GM12878 (cell line): Measurements from ENCODE around the gene IL17RA. TPM values are rescaled to one million over a fixed set of nuclear protein-coding genes. Genes with fewer than 3 reads are reported as not detected.

Source experiments
- PRDM15 ChIP-seq: fragments of 450-650 bp; formaldehyde crosslinking; IDR thresholded peaks from 2 replicates; pipeline ENCODE4 v1.4.0; 2020; ENCODE audit warnings: mild to moderate bottlenecking, moderate library complexity
- polyA plus RNA-seq, 11 experiments: library from polyadenylated mRNA; depleted of rRNA in 4 of 11; unstranded in 6 of 11; stranded (reverse) in 5 of 11; fragments of >200 nt; fragmentation: Nextera tagmentation in 4 of 11; fragmentation: Illumina TruSeq in 1 of 11; extraction: Ambion mirVana in 4 of 11; extraction: Trizol in 1 of 11; gene quantifications; 1 replicate in 1 of 11; 2 replicates in 10 of 11; pipeline versions ENCODE4 v1.2.1 to v1.2.3, GENCODE V29; 2011 to 2016; ENCODE audit warnings: inconsistent platforms in 2 of 11, missing spikeins in 2 of 11, low read depth in 1 of 11
- total RNA-seq, 4 experiments: library from RNA; depleted of rRNA in 3 of 4; stranded (reverse); fragments of >200 nt in 3 of 4; fragmentation: Illumina TruSeq in 1 of 4; extraction: Trizol in 1 of 4; gene quantifications; 2 replicates each; pipeline versions ENCODE4 v1.2.1 to v1.2.3, GENCODE V29; 2013 to 2021
- TF ChIP-seq, protein P1 (sequence below): fragments of 450-650 bp; IDR thresholded peaks from 2 replicates; pipeline ENCODE4 v1.6.1; 2016; ENCODE audit warnings: mild to moderate bottlenecking, moderate library complexity, borderline replicate concordance

Gene IL17RA
- total and polyA plus RNA-seq, 10 of the 15 experiments (the other 5 are each of a cell fraction or from before 2014, with no cell fraction given): 0.71 to 10.2 (median 4.2) TPM

- TF ChIP-seq, protein P1, sequence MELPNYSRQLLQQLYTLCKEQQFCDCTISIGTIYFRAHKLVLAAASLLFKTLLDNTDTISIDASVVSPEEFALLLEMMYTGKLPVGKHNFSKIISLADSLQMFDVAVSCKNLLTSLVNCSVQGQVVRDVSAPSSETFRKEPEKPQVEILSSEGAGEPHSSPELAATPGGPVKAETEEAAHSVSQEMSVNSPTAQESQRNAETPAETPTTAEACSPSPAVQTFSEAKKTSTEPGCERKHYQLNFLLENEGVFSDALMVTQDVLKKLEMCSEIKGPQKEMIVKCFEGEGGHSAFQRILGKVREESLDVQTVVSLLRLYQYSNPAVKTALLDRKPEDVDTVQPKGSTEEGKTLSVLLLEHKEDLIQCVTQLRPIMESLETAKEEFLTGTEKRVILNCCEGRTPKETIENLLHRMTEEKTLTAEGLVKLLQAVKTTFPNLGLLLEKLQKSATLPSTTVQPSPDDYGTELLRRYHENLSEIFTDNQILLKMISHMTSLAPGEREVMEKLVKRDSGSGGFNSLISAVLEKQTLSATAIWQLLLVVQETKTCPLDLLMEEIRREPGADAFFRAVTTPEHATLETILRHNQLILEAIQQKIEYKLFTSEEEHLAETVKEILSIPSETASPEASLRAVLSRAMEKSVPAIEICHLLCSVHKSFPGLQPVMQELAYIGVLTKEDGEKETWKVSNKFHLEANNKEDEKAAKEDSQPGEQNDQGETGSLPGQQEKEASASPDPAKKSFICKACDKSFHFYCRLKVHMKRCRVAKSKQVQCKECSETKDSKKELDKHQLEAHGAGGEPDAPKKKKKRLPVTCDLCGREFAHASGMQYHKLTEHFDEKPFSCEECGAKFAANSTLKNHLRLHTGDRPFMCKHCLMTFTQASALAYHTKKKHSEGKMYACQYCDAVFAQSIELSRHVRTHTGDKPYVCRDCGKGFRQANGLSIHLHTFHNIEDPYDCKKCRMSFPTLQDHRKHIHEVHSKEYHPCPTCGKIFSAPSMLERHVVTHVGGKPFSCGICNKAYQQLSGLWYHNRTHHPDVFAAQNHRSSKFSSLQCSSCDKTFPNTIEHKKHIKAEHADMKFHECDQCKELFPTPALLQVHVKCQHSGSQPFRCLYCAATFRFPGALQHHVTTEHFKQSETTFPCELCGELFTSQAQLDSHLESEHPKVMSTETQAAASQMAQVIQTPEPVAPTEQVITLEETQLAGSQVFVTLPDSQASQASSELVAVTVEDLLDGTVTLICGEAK: no peak
- TF ChIP-seq PRDM15: no peak
Observed at GRCh38 chr22:17158568-17159503, 74.0 kb downstream of the IL17RA start, which contains the start of gene HDHD5 (continued).
